Subcutaneous adipose tissue (tissue), 4 donors: ENCODE results near the gene PTGR1. TPM values are rescaled to one million over a fixed set of nuclear protein-coding genes. Genes with fewer than 3 reads are reported as not detected.

Source experiments
- CTCF ChIP-seq: fragments of 450-650 bp; IDR thresholded peaks from one replicate; pipeline ENCODE4 v1.5.1; 2016; ENCODE audit warnings: low read depth, mild to moderate bottlenecking, control low read depth, antibody characterized with exemption, moderate library complexity
- total RNA-seq, 4 donors: library from RNA; depleted of rRNA; stranded (reverse); fragments of >200 nt; gene quantifications; one replicate each; pipeline ENCODE4 v1.1.0, GENCODE V29; 2016

The PTGR1 gene
- total RNA-seq, 4 donors from 2014 or later = 33.6 to 87.4 (median 64.8) TPM

GRCh38 chr9:111634860-111635259 lies 35.4 kb upstream of the PTGR1 start:
- no peak for TF ChIP-seq CTCF

- no peak for TF ChIP-seq CTCF
Measured at GRCh38 chr9:111633389-111633736, 33.9 kb upstream of the PTGR1 start.

GRCh38 chr9:111632695-111633388 lies 33.4 kb upstream of the PTGR1 start:
- no peak for TF ChIP-seq CTCF

GRCh38 chr9:111632060-111632459 lies 32.6 kb upstream of the PTGR1 start:
- TF ChIP-seq CTCF = no peak

- no peak for TF ChIP-seq CTCF
Measured at GRCh38 chr9:111631214-111631971, 31.9 kb upstream of the PTGR1 start, which contains the start of gene DNAJC25. Gene DNAJC25 (plus strand): TSS chr9:111631334. CDS start chr9:111631408, 74 bp downstream.

- TF ChIP-seq CTCF = no peak
Measured at GRCh38 chr9:111630964-111631213, 31.4 kb upstream of the PTGR1 start.

GRCh38 chr9:111630182-111630963 lies 30.9 kb upstream of the PTGR1 start:
- no peak for TF ChIP-seq CTCF
